Breast epithelium (tissue), 4 donors: ENCODE measurements around the gene MYO5A. TPM values are rescaled to one million over a fixed set of nuclear protein-coding genes. Genes with fewer than 3 reads are reported as not detected.

Experiments used
- DNase-seq, 2 donors: peaks; one replicate each; pipeline ENCODE4 v3.0.0-alpha.2; 2019; ENCODE audit warnings: low spot score in 2 of 2
- H3K27ac ChIP-seq, 2 donors: fragments of 200-600 bp; sonication (generic) in 1 of 2; one replicate each; pipeline ENCODE4 v1.5.1; 2016 to 2019; ENCODE audit warnings: mild to moderate bottlenecking in 1 of 2
- H3K27me3 ChIP-seq, 2 donors: fragments of 200-600 bp; sonication (generic) in 1 of 2; one replicate each; pipeline versions ENCODE4 v1.5.1 to v1.6.0; 2017 to 2019; ENCODE audit warnings: control low read depth in 1 of 2, mild to moderate bottlenecking in 1 of 2
- H3K36me3 ChIP-seq: fragments of 200-600 bp; one replicate; pipeline ENCODE4 v1.5.1; 2019
- H3K4me1 ChIP-seq, 2 donors: fragments of 200-600 bp; sonication (generic); one replicate each; pipeline ENCODE4 v1.5.1; 2016 to 2019; ENCODE audit warnings: control low read depth in 1 of 2
- H3K4me3 ChIP-seq, 3 donors: fragments of 200-600 bp; sonication (generic); 1 replicate in 2 of 3; 2 replicates in 1 of 3; pipeline ENCODE4 v1.5.1; 2016 to 2019; ENCODE audit warnings: mild to moderate bottlenecking in 3 of 3, moderate library complexity in 2 of 3
- H3K9me3 ChIP-seq, 2 donors: fragments of 200-600 bp; sonication (generic) in 1 of 2; one replicate each; pipeline ENCODE4 v1.5.1; 2016 to 2019; ENCODE audit warnings: control low read depth in 1 of 2
- CTCF ChIP-seq, 3 donors: fragments of 450-650 bp; IDR thresholded peaks; one replicate each; pipeline ENCODE4 v1.5.1; 2016 to 2017; ENCODE audit warnings: antibody characterized with exemption in 3 of 3, mild to moderate bottlenecking in 3 of 3, moderate library complexity in 3 of 3
- POLR2A ChIP-seq: fragments of 450-650 bp; IDR thresholded peaks from one replicate; pipeline ENCODE4 v1.6.1; 2016; ENCODE audit warnings: antibody characterized with exemption, mild to moderate bottlenecking, moderate library complexity
- POLR2AphosphoS5 ChIP-seq, 3 donors: sonication (generic); formaldehyde crosslinking; IDR thresholded peaks; one replicate each; pipeline ENCODE4 v1.6.1; 2017; ENCODE audit warnings: antibody characterized with exemption in 3 of 3
- intact Hi-C: fragments of 100-400 bp; cut with DNase I; formaldehyde crosslinking; loops from one replicate; pipeline ENCODE4 v1.15.1; 2023; ENCODE audit warnings: low total_unique reads
- total RNA-seq, 3 donors: library from RNA; depleted of rRNA; stranded (reverse); fragments of >200 nt; gene quantifications; one replicate each; pipeline ENCODE4 v1.1.0, GENCODE V29; 2016

MYO5A gene
- total RNA-seq, 3 donors from 2014 or later, result 34.1 to 77.4 (median 34.4) TPM

GRCh38 chr15:52306270-52306669, 222.4 kb downstream of the MYO5A start:
- no peak for TF ChIP-seq POLR2A
- no peak for TF ChIP-seq CTCF (IDR thresholded peaks at IDR 0.05)
- TF ChIP-seq POLR2AphosphoS5 (IDR thresholded peaks at IDR 0.05), result no peak
- no peak overlapping the region for H3K4me3 ChIP-seq
- H3K27ac ChIP-seq, result no peak overlapping the region
- no peaks in the 10 kb centered on the region for H3K27me3 ChIP-seq
- H3K36me3 ChIP-seq, result no peaks in the 10 kb centered on the region
- intact Hi-C loops, result no loop called here
- no peak for DNase-seq
- no peaks in the 10 kb centered on the region for H3K9me3 ChIP-seq
- H3K4me1 ChIP-seq, result no peaks in the 10 kb centered on the region

- no peak overlapping the region for H3K4me3 ChIP-seq
- H3K4me1 ChIP-seq, result no peaks in the 10 kb centered on the region
- intact Hi-C loops, result no loop called here
- H3K36me3 ChIP-seq, result no peaks in the 10 kb centered on the region
- TF ChIP-seq POLR2A (no peak), POLR2AphosphoS5 (IDR thresholded peaks at IDR 0.05) (no peak), CTCF (IDR thresholded peaks at IDR 0.05) (no peak)
- H3K9me3 ChIP-seq, result no peaks in the 10 kb centered on the region
- DNase-seq, result no peak
- no peaks in the 10 kb centered on the region for H3K27me3 ChIP-seq
- no peak overlapping the region for H3K27ac ChIP-seq
Measured at GRCh38 chr15:52303093-52303772, 225.4 kb downstream of the MYO5A start.

GRCh38 chr15:52301265-52301847, 227.3 kb downstream of the MYO5A start:
- Histone ChIP-seq H3K9me3 (no peaks in the 10 kb centered on the region), H3K4me3 (no peak overlapping the region), H3K27ac (no peak overlapping the region), H3K4me1 (no peaks in the 10 kb centered on the region), H3K36me3 (no peaks in the 10 kb centered on the region), H3K27me3 (no peaks in the 10 kb centered on the region)
- intact Hi-C loops, result no loop called here
- DNase-seq, result no peak
- TF ChIP-seq POLR2AphosphoS5 (IDR thresholded peaks at IDR 0.05) (no peak), CTCF (IDR thresholded peaks at IDR 0.05) (no peak), POLR2A (no peak)

GRCh38 chr15:52295421-52296001, 233.2 kb downstream of the MYO5A start, which contains the start of gene MYO5C:
Gene MYO5C (minus strand): TSS chr15:52295804. CDS start chr15:52295636, 168 bp downstream.
- Histone ChIP-seq H3K27me3 (peaks cover 0 to 5% of the 10 kb centered on the region in 2 donors), H3K4me3 (peak within 1 kb of the TSS; percentile 48 to 88 (median 60)), H3K27ac (peak within 1 kb of the TSS; percentile 80 to 95), H3K4me1 (peaks cover 0 to 2% of the 10 kb centered on the region in 2 donors), H3K36me3 (no peaks in the 10 kb centered on the region), H3K9me3 (no peaks in the 10 kb centered on the region)
- no peak for TF ChIP-seq CTCF (IDR thresholded peaks at IDR 0.05)
- peak in 2 of 3 donors; percentile 52 to 72 for TF ChIP-seq POLR2AphosphoS5 (IDR thresholded peaks at IDR 0.05)
- TF ChIP-seq POLR2A, result peak; percentile 67
- DNase-seq, result peak; percentile 85 to 94
- intact Hi-C loops, result no loop called here

- H3K36me3 ChIP-seq, result no peaks in the 10 kb centered on the region
- intact Hi-C loops, result no loop called here
- TF ChIP-seq CTCF (IDR thresholded peaks at IDR 0.05) (no peak), POLR2A (no peak), POLR2AphosphoS5 (IDR thresholded peaks at IDR 0.05) (no peak)
- H3K9me3 ChIP-seq, result no peaks in the 10 kb centered on the region
- H3K27me3 ChIP-seq, result peaks cover 0 to 5% of the 10 kb centered on the region in 2 donors
- no peak for DNase-seq
- peak overlapping the region; percentile 48 to 88 (median 60) for H3K4me3 ChIP-seq
- H3K27ac ChIP-seq, result peak overlapping the region; percentile 80 to 95
- H3K4me1 ChIP-seq, result peaks cover 0 to 2% of the 10 kb centered on the region in 2 donors
Measured at GRCh38 chr15:52294881-52295420, 233.7 kb downstream of the MYO5A start.
